ENCODE measurements around the gene ITPA. TPM values are rescaled to one million over a fixed set of nuclear protein-coding genes. Genes with fewer than 3 reads are reported as not detected.

ITPA gene
- total and polyA plus RNA-seq, 2 of the 13 experiments (the other 11 are each of a cell fraction or from before 2014, with no cell fraction given), result 60.1 to 103 TPM

DNA sequence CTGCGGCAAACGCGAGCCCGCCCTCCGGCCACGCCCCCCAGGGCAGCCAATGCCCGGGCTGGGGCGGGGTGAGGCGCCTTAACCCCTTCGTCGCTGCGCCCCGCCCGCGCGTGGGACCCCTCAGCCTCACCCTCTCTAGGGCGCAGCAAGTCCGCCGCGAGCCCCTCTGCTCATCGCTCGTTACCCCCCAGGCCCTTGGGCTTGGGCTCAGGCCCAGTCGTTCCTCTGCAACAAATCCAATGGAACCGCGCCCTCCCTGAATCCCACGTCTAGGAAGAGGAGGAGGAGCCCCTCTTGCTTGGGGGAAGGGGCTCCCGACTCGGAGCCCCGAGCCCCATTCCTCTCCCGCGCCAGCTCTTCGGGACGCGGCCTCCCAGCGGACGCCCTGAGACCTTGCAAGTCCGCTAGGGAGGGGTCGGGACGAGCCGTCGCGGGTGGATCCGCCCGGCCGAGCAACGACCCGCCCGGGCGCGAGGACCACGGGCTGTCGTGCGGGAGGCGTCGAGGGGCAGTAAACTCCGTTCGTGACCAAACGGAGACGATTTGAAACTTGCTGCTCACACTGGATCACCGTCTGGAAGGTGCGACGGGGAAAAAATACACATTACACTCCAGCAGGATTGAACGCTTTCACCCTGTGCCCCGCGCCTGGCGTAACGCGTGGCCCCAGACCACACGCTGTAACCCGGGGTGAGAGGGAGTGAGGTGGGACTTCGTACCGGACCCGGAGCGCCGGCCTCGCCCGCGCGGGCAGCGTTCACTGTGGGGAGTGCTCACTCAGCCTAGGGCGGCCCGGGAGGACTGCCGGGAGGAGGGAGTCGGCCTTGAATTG is 35.5 kb upstream of the ITPA start (continued):
- peak; percentile 93; the same call in 1 of the 2 replicates for TF ChIP-seq FIP1L1 (IDR thresholded peaks at IDR 0.05; ENCODE audit: borderline replicate concordance, insufficient read depth, low read depth, low read length)
- peak; percentile 96 for TF ChIP-seq TIGD3 (CRISPR knock-in tag; IDR thresholded peaks at IDR 0.05; ENCODE audit: borderline replicate concordance)
- peak; percentile 79 for TF ChIP-seq HMGXB3 (CRISPR knock-in tag; IDR thresholded peaks at IDR 0.05; ENCODE audit: borderline replicate concordance)
- no peak for TF ChIP-seq RFX5 (IDR thresholded peaks at IDR 0.05; ENCODE audit: low read depth, low read length)
- TF ChIP-seq ZNF557 (CRISPR knock-in tag; IDR thresholded peaks at IDR 0.05), result no peak
- no peak; the same call in 1 of the 2 replicates for TF ChIP-seq MATR3 (CRISPR knock-in tag; IDR thresholded peaks at IDR 0.05)
- no peak for TF ChIP-seq SMARCE1 (IDR thresholded peaks at IDR 0.05; ENCODE audit: borderline replicate concordance)
- peak; percentile 56 for TF ChIP-seq FOSL2 (CRISPR knock-in tag; IDR thresholded peaks at IDR 0.05)
- no peak for TF ChIP-seq ZNF44 (CRISPR knock-in tag; IDR thresholded peaks at IDR 0.05)
- peak; percentile 63 for TF ChIP-seq ZNF329 (CRISPR knock-in tag; IDR thresholded peaks at IDR 0.05; ENCODE audit: low read depth)
- TF ChIP-seq ZNF264 (CRISPR knock-in tag; IDR thresholded peaks at IDR 0.05), result peak; percentile 61
- peak; percentile 66; the same call in 1 of the 2 replicates for TF ChIP-seq ZNF703 (CRISPR knock-in tag; IDR thresholded peaks at IDR 0.05; ENCODE audit: borderline replicate concordance)
- peak; percentile 75; the same call in 1 of the 2 replicates for TF ChIP-seq NCOR1 (IDR thresholded peaks at IDR 0.05; ENCODE audit: borderline replicate concordance, low read length)
- no peak; the same call in 1 of the 2 replicates for TF ChIP-seq ZBTB46 (CRISPR knock-in tag; IDR thresholded peaks at IDR 0.05; ENCODE audit: borderline replicate concordance)
- no peak for TF ChIP-seq ZNF816 (CRISPR knock-in tag; IDR thresholded peaks at IDR 0.05; ENCODE audit: borderline replicate concordance)
- TF ChIP-seq NR3C1 (CRISPR knock-in tag; IDR thresholded peaks at IDR 0.05), result no peak
- no peak for TF ChIP-seq RAD51 (IDR thresholded peaks at IDR 0.05; ENCODE audit: borderline replicate concordance)
- peak; percentile 55; the same call in 1 of the 2 replicates for TF ChIP-seq MIER2 (CRISPR knock-in tag; IDR thresholded peaks at IDR 0.05)
- peak; percentile 54; the same call in 1 of the 2 replicates for TF ChIP-seq XBP1 (CRISPR knock-in tag; IDR thresholded peaks at IDR 0.05)
- TF ChIP-seq ARNTL (CRISPR knock-in tag; IDR thresholded peaks at IDR 0.05), result peak; percentile 67
- TF ChIP-seq, protein P1, sequence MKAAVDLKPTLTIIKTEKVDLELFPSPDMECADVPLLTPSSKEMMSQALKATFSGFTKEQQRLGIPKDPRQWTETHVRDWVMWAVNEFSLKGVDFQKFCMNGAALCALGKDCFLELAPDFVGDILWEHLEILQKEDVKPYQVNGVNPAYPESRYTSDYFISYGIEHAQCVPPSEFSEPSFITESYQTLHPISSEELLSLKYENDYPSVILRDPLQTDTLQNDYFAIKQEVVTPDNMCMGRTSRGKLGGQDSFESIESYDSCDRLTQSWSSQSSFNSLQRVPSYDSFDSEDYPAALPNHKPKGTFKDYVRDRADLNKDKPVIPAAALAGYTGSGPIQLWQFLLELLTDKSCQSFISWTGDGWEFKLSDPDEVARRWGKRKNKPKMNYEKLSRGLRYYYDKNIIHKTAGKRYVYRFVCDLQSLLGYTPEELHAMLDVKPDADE (CRISPR knock-in tag; IDR thresholded peaks at IDR 0.05), result peak; percentile 82

Measured in HepG2 (cell line).